SK-N-MC (cell line): ENCODE measurements around the gene MORN5.

Experiments used
- EZH2 ChIP-seq: fragments of 200-600 bp; sonication (generic); IDR thresholded peaks from one replicate; pipeline ENCODE4 v1.6.1; 2017; ENCODE audit warnings: antibody characterized with exemption
- FOXP2 ChIP-seq: optimal IDR thresholded peaks from 2 replicates; pipeline ENCODE3; 2011; ENCODE audit warnings: mild to moderate bottlenecking, moderate library complexity; ENCODE audit not compliant: insufficient read depth; ENCODE audit errors: extremely low read length, control extremely low read depth
- POLR2AphosphoS5 ChIP-seq: IDR thresholded peaks from 2 replicates; pipeline ENCODE4 v1.6.1; 2012; ENCODE audit warnings: mild to moderate bottlenecking, low read depth, low read length, borderline replicate concordance

DNA sequence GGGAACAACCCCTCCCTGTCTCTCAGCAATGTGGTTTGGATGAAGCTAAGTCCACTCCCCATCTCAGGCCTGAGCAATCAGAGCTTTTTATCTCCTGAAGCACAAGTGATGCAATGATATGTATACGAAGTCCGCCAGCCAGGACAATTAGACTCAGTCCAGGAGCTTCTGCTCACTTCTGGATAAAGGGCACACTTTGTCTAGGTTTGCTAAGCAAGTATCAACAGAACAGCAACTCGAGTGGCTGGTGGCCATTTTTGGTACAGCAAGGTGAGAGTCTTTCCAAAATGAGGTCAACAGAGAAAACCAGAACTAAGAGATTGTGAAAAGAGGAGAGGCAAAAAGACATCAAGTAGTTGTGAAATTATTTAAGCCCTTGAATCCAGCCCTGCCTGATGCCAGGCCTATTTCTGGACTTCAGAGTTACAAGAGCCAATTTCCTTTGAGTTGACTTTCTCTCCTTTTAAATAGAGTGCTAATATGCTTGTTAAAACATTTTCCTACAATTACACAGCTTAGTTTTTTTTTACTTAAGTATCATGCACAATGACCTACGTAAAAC is 8.4 kb upstream of the MORN5 start:
- TF ChIP-seq EZH2 (no peak), POLR2AphosphoS5 (no peak), FOXP2 (no peak)
